Kidney (tissue), 14 donors: ENCODE measurements around the gene FIBCD1. TPM values are rescaled to one million over a fixed set of nuclear protein-coding genes. Genes with fewer than 3 reads are reported as not detected.

ENCODE experiments used
- DNase-seq, 5 donors: peaks; one replicate each; pipeline ENCODE4 v3.0.0-alpha.2; 2013 to 2020
- FAIRE-seq: peaks from 2 replicates; lab custom pipeline; 2012; peaks lifted over from hg19 to GRCh38; lab: Jason Lieb, UNC
- H3K27ac ChIP-seq, 2 donors: one replicate each; pipeline ENCODE4 v1.7.0; 2013; ENCODE audit warnings: low read depth in 2 of 2, low read length in 2 of 2, inconsistent platforms in 1 of 2
- H3K27me3 ChIP-seq: one replicate; pipeline ENCODE4 v1.7.1; 2013; ENCODE audit warnings: low read length, inconsistent platforms; ENCODE audit not compliant: control insufficient read depth, insufficient read depth
- H3K36me3 ChIP-seq, 3 donors: one replicate each; pipeline versions ENCODE4 v1.7.0 to v1.7.1; 2013; ENCODE audit warnings: low read length in 3 of 3, control low read depth in 1 of 3, inconsistent platforms in 1 of 3; ENCODE audit not compliant: insufficient read depth in 3 of 3, control insufficient read depth in 2 of 3
- H3K4me1 ChIP-seq, 3 donors: one replicate each; pipeline versions ENCODE4 v1.7.0 to v1.7.1; 2013; ENCODE audit warnings: low read length in 3 of 3, inconsistent platforms in 1 of 3, low read depth in 1 of 3; ENCODE audit not compliant: control insufficient read depth in 2 of 3, insufficient read depth in 2 of 3
- H3K4me3 ChIP-seq, 3 donors: one replicate each; pipeline versions ENCODE4 v1.7.0 to v1.8.1; 2013; ENCODE audit warnings: low read length in 3 of 3, control low read depth in 1 of 3, inconsistent platforms in 1 of 3
- H3K9ac ChIP-seq, 3 donors: one replicate each; pipeline versions ENCODE4 v1.7.0 to v1.7.1; 2013; ENCODE audit warnings: low read length in 3 of 3, control low read depth in 1 of 3, inconsistent platforms in 1 of 3
- H3K9me3 ChIP-seq, 3 donors: one replicate each; pipeline versions ENCODE4 v1.7.0 to v1.7.1; 2013; ENCODE audit warnings: low read length in 3 of 3, control low read depth in 1 of 3, inconsistent platforms in 1 of 3; ENCODE audit not compliant: control insufficient read depth in 2 of 3, insufficient read depth in 1 of 3
- intact Hi-C: fragments of 100-400 bp; cut with DNase I; formaldehyde crosslinking; loops from one replicate; pipeline ENCODE4 v1.11.1; 2022
- polyA plus RNA-seq: library from polyadenylated mRNA; stranded (reverse); fragments of 350-450 nt; fragmentation: Illumina TruSeq; extraction: RNeasy Lipid Tissue Mini Kit (QIAGEN cat#74804); gene quantifications from one replicate; pipeline ENCODE4 v1.2.3, GENCODE V29; 2014; ENCODE audit warnings: low read depth, low replicate concordance; ENCODE audit not compliant: insufficient read depth
- total RNA-seq: library from RNA; stranded (reverse); fragmentation: NEBNext Ultra II Directional; extraction: Animal tissue kit (Norgen Biotek cat#: 25700); gene quantifications from one replicate; pipeline ENCODE4 v1.2.1, GENCODE V29; 2021
- TF ChIP-seq, protein P1 (sequence below): IDR thresholded peaks from 3 replicates; pipeline ENCODE4 v1.5.1; 2012; ENCODE audit warnings: mild to moderate bottlenecking, moderate library complexity, borderline replicate concordance; ENCODE audit not compliant: insufficient read depth; ENCODE audit errors: extremely low read depth
- donor health status: control.
- donor health status: control.
- donor health status: control.
- donor health status: control.
- donor health status: control.
- donor health status: DM: yes; HTN: yes; CAD: no.
- donor health status: Normal renal cell carcinoma (clear cell type).

FIBCD1 gene
- total and polyA plus RNA-seq, 2 donors from 2014 or later: 0.25 TPM; not detected in 1

DNA sequence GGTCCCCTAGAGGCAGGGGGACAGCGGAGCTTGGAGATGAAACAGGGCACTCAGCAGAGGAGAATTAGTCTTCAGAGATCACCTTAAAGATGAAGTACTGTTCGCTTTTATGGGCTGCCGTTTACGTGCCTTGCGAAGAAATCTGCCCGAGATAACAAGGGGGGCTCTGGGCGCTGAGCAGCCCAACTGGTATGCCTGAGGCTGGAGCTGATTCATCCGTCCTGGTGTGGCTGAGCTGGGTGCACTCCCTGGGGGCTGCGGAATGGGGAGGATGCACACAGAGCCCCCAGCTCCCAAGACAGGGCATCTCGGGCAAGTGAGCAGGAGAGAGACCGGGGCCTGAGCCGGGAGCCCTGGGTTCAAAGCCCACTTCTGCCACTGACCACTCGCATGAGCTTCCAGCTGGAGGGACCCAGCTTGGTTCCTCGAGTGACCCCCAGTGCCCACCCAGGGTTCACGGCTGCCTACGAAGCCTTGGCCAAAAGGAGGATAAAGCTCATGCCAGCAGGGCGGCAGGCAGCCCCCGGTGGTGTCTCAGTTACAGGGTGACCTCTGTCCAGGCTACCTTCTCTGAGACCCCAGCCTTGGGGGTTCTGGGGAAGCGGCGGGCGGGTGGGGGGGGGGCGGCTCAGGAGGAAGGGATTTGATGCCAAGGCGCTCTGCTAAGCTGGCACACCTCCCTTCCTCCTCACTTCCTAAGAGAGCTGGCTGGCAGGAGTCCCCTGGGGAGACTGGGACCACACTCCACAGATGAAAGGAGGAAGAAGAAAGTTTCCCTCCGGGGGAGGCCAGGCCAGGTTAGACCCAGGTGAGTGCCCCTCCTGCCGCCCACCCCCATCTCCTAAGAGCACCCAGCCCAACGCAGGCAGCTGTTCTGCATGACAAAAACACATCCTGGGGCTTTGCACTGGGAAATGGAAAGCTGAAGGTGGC, 5.7 kb downstream of the FIBCD1 start:
- TF ChIP-seq, protein P1, sequence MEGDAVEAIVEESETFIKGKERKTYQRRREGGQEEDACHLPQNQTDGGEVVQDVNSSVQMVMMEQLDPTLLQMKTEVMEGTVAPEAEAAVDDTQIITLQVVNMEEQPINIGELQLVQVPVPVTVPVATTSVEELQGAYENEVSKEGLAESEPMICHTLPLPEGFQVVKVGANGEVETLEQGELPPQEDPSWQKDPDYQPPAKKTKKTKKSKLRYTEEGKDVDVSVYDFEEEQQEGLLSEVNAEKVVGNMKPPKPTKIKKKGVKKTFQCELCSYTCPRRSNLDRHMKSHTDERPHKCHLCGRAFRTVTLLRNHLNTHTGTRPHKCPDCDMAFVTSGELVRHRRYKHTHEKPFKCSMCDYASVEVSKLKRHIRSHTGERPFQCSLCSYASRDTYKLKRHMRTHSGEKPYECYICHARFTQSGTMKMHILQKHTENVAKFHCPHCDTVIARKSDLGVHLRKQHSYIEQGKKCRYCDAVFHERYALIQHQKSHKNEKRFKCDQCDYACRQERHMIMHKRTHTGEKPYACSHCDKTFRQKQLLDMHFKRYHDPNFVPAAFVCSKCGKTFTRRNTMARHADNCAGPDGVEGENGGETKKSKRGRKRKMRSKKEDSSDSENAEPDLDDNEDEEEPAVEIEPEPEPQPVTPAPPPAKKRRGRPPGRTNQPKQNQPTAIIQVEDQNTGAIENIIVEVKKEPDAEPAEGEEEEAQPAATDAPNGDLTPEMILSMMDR: no peak
- Histone ChIP-seq H3K36me3 (no peaks in the 10 kb centered on the region), H3K27ac (no peak overlapping the region), H3K27me3 (peaks cover 8% of the 10 kb centered on the region), H3K9me3 (no peaks in the 10 kb centered on the region), H3K4me3 (no peak overlapping the region), H3K4me1 (no peaks in the 10 kb centered on the region), H3K9ac (no peak overlapping the region)
- FAIRE-seq (no peak), DNase-seq (peak in 1 of 5 donors; percentile 48)
- intact Hi-C loops: loop anchor here (10.0 kb wide), 1 partner anchor 229 kb away; no protein-coding TSS in a partner anchor

GRCh38 chr9:130932255-130933079, 6.6 kb downstream of the FIBCD1 start:
- no peak overlapping the region for H3K9ac ChIP-seq
- H3K9me3 ChIP-seq: no peaks in the 10 kb centered on the region
- H3K27ac ChIP-seq: no peak overlapping the region
- TF ChIP-seq, protein P1: no peak
- intact Hi-C loops: loop anchor here (10.0 kb wide), 1 partner anchor 228 kb away; no protein-coding TSS in a partner anchor
- H3K27me3 ChIP-seq: peaks cover 3% of the 10 kb centered on the region
- DNase-seq (peak in 2 of 5 donors; percentile 39 to 55), FAIRE-seq (no peak)
- no peaks in the 10 kb centered on the region for H3K36me3 ChIP-seq
- no peaks in the 10 kb centered on the region for H3K4me1 ChIP-seq
- H3K4me3 ChIP-seq: no peak overlapping the region

GRCh38 chr9:130931508-130932254, 7.4 kb downstream of the FIBCD1 start:
- Histone ChIP-seq H3K27ac (no peak overlapping the region), H3K36me3 (no peaks in the 10 kb centered on the region), H3K4me3 (no peak overlapping the region), H3K9me3 (no peaks in the 10 kb centered on the region), H3K4me1 (no peaks in the 10 kb centered on the region), H3K9ac (no peak overlapping the region), H3K27me3 (peaks cover 3% of the 10 kb centered on the region)
- intact Hi-C loops: loop anchor here (10.0 kb wide), 1 partner anchor 227 kb away; no protein-coding TSS in a partner anchor
- FAIRE-seq (no peak), DNase-seq (no peak)
- TF ChIP-seq, protein P1: no peak
